ENCODE results near the gene ZFP36L2. TPM values are rescaled to one million over a fixed set of nuclear protein-coding genes. Genes with fewer than 3 reads are reported as not detected.

The ZFP36L2 gene
- total and polyA plus RNA-seq, 2 donors (not counting 1 experiment from before 2014, with no cell fraction given): 94.9 to 482 TPM

DNA sequence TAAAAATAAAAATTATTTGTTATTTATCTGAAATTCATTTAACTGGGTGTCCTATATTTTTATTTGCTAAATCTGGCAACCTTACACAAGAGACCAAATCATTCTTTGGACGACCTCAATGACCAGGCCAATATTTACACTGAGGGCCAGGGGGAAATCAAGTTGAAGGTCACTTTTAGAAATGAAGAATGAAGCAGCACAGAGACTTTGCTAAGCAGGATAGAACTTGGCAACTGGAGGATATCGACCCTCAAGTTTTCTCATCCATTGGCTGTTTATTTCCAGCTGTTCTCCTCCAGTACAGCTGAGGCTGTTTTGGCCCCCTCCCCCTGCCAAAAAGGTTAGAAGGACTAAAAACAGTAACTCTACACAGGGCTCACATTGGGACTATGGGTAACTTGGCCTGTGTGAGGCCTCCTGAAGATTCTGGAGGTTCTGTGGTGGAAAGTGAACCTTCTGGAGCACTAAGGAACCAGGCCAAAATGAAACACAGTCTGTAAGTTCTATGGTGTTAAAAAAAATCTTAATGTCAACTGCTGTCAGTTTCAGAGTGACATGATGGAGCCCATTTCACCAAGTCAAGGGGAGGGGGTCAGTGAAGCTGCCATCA, 32.2 kb upstream of the ZFP36L2 start:
- no peak overlapping the region for H3K27ac Mint-ChIP-seq
- Histone ChIP-seq H3K27me3 (replicated peaks in 1 of 4; ENCODE audit: control extremely low read depth in 1 of 4, control insufficient read depth in 3 of 4, insufficient read depth in 4 of 4, low read length in 3 of 4) (no peaks in the 10 kb centered on the region), H3K27ac (ENCODE audit: low read length in 2 of 2) (no peak overlapping the region), H3K36me3 (replicated peaks in 1 of 2; ENCODE audit: control extremely low read depth in 1 of 2, control insufficient read depth in 1 of 2, extremely low read depth in 1 of 2, insufficient read depth in 2 of 2, low read length in 1 of 2) (peaks cover 2 to 42% of the 10 kb centered on the region in 2 experiments), H3K4me2 (replicated peaks; ENCODE audit: low read depth, low read length, poor library complexity, severe bottlenecking) (no peak overlapping the region), H3K4me3 (ENCODE audit: control extremely low read depth in 1 of 5, extremely low read depth in 1 of 5, insufficient read depth in 1 of 5, low read depth in 2 of 5, low read length in 4 of 5) (no peak overlapping the region), H3K9me3 (ENCODE audit: control extremely low read depth in 1 of 3, control insufficient read depth in 2 of 3, insufficient read depth in 1 of 3, low read length in 2 of 3) (no peaks in the 10 kb centered on the region), H3K9ac (ENCODE audit: low read length) (no peak overlapping the region), H2AFZ (ENCODE audit: insufficient read depth, low read depth, low read length, poor library complexity, severe bottlenecking) (no peak overlapping the region), H3K79me2 (ENCODE audit: control insufficient read depth, insufficient read depth, low read length) (no peaks in the 10 kb centered on the region), H3K4me1 (ENCODE audit: control insufficient read depth in 2 of 2, insufficient read depth in 2 of 2, low read length in 2 of 2) (no peaks in the 10 kb centered on the region), H4K20me1 (ENCODE audit: control insufficient read depth, insufficient read depth, low read length, poor library complexity, severe bottlenecking) (no peaks in the 10 kb centered on the region)
- DNase-seq: no peak
- no peak overlapping the region for H3K4me3 Mint-ChIP-seq
- H3K9me3 Mint-ChIP-seq (ENCODE audit: insufficient read depth): no peaks in the 10 kb centered on the region
- intact Hi-C loops (cut with micrococcal nuclease): no loop called here
- TF ChIP-seq EZH2 (IDR thresholded peaks at IDR 0.05; ENCODE audit: borderline replicate concordance, insufficient read depth, low read depth, low read length, poor library complexity, severe bottlenecking): no peak
- TF ChIP-seq, protein P1, sequence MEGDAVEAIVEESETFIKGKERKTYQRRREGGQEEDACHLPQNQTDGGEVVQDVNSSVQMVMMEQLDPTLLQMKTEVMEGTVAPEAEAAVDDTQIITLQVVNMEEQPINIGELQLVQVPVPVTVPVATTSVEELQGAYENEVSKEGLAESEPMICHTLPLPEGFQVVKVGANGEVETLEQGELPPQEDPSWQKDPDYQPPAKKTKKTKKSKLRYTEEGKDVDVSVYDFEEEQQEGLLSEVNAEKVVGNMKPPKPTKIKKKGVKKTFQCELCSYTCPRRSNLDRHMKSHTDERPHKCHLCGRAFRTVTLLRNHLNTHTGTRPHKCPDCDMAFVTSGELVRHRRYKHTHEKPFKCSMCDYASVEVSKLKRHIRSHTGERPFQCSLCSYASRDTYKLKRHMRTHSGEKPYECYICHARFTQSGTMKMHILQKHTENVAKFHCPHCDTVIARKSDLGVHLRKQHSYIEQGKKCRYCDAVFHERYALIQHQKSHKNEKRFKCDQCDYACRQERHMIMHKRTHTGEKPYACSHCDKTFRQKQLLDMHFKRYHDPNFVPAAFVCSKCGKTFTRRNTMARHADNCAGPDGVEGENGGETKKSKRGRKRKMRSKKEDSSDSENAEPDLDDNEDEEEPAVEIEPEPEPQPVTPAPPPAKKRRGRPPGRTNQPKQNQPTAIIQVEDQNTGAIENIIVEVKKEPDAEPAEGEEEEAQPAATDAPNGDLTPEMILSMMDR (IDR thresholded peaks at IDR 0.05): no peak
- POLR2A ChIA-PET: no interaction called here
- H3K4me1 Mint-ChIP-seq: no peaks in the 10 kb centered on the region
- 100% methylated on average over 1 of the region's 2 CpGs for WGBS (ENCODE audit: insufficient coverage)
- CTCF ChIA-PET: no interaction called here
- H3K27me3 Mint-ChIP-seq: no peaks in the 10 kb centered on the region
- ATAC-seq (ENCODE audit: low read depth): no peak

DNA sequence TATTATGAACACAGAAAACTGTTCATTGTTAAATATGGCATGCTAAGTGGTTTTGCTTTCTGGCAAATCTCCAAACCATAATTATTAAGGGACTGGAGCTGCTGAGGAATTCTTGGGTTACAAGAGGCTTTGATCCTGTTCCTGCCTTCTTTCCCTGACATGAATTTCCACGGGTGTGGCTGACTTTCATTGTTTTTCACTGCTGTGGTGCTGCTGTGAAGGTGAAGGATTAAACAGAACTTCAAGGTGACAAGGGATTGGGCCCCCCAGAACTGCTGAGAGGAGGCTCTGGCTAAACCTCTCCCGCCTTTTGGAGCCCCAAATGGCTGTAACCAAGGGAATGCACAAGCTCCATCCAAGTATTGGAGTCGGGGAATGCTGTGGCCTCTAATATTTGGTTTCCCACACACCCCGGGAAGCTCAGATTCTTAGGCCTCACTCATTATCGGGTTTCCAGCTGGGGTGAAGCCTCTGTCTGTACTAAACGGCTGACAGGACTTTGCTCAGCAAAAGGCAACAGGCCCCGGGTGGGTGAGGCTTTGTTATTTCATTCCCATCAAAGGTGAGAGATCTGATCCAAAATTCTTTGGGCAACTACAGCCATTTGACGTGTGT, 29.0 kb upstream of the ZFP36L2 start:
- no peaks in the 10 kb centered on the region for H3K9me3 Mint-ChIP-seq (ENCODE audit: insufficient read depth)
- H3K79me2 ChIP-seq (ENCODE audit: control insufficient read depth, insufficient read depth, low read length): no peaks in the 10 kb centered on the region
- POLR2A ChIA-PET: no interaction called here
- ATAC-seq (ENCODE audit: low read depth): no peak
- 88% methylated on average over 8 of the region's 8 CpGs for WGBS (ENCODE audit: insufficient coverage)
- no peak overlapping the region for H3K4me3 ChIP-seq (ENCODE audit: control extremely low read depth in 1 of 5, extremely low read depth in 1 of 5, insufficient read depth in 1 of 5, low read depth in 2 of 5, low read length in 4 of 5)
- H3K27ac ChIP-seq (ENCODE audit: low read length in 2 of 2): no peak overlapping the region
- no peaks in the 10 kb centered on the region for H4K20me1 ChIP-seq (ENCODE audit: control insufficient read depth, insufficient read depth, low read length, poor library complexity, severe bottlenecking)
- CTCF ChIA-PET: no interaction called here
- no peaks in the 10 kb centered on the region for H3K4me1 Mint-ChIP-seq
- no peak for DNase-seq
- no peaks in the 10 kb centered on the region for H3K27me3 ChIP-seq (replicated peaks in 1 of 4; ENCODE audit: control extremely low read depth in 1 of 4, control insufficient read depth in 3 of 4, insufficient read depth in 4 of 4, low read length in 3 of 4)
- TF ChIP-seq, protein P1 (IDR thresholded peaks at IDR 0.05): no peak
- TF ChIP-seq EZH2 (IDR thresholded peaks at IDR 0.05; ENCODE audit: borderline replicate concordance, insufficient read depth, low read depth, low read length, poor library complexity, severe bottlenecking): no peak
- no peaks in the 10 kb centered on the region for H3K27me3 Mint-ChIP-seq
- H3K9me3 ChIP-seq (ENCODE audit: control extremely low read depth in 1 of 3, control insufficient read depth in 2 of 3, insufficient read depth in 1 of 3, low read length in 2 of 3): no peaks in the 10 kb centered on the region
- peaks cover 2 to 41% of the 10 kb centered on the region in 2 experiments for H3K36me3 ChIP-seq (replicated peaks in 1 of 2; ENCODE audit: control extremely low read depth in 1 of 2, control insufficient read depth in 1 of 2, extremely low read depth in 1 of 2, insufficient read depth in 2 of 2, low read length in 1 of 2)
- no peak overlapping the region for H2AFZ ChIP-seq (ENCODE audit: insufficient read depth, low read depth, low read length, poor library complexity, severe bottlenecking)
- H3K4me3 Mint-ChIP-seq: no peak overlapping the region
- H3K4me2 ChIP-seq (replicated peaks; ENCODE audit: low read depth, low read length, poor library complexity, severe bottlenecking): no peak overlapping the region
- H3K4me1 ChIP-seq (ENCODE audit: control insufficient read depth in 2 of 2, insufficient read depth in 2 of 2, low read length in 2 of 2): no peaks in the 10 kb centered on the region
- H3K27ac Mint-ChIP-seq: no peak overlapping the region
- intact Hi-C loops (cut with micrococcal nuclease): no loop called here
- no peak overlapping the region for H3K9ac ChIP-seq (ENCODE audit: low read length)
